Measurements from ENCODE around the gene CHST4.

GRCh38 chr16:71564335-71564967 lies 38.2 kb downstream of the CHST4 start:
- TF ChIP-seq RFX5 (IDR thresholded peaks at IDR 0.05) (no peak), CTCF (IDR thresholded peaks at IDR 0.05) (no peak), CBX8 (IDR thresholded peaks at IDR 0.05) (no peak), EP300 (IDR thresholded peaks at IDR 0.05) (no peak), BCL3 (IDR thresholded peaks at IDR 0.05) (no peak), RARB (CRISPR knock-in tag; IDR thresholded peaks at IDR 0.05) (no peak), NR3C1 (IDR thresholded peaks at IDR 0.05) (no peak), E2F6 (IDR thresholded peaks at IDR 0.05; ENCODE audit: borderline replicate concordance, low read depth) (no peak), POLR2A (IDR thresholded peaks at IDR 0.05; ENCODE audit: low read length) (no peak)

Data from A549 (cell line).